OCI-M1 (cell line): Measurements from ENCODE around the gene DNM3.

Source experiments
- DNase-seq: peaks from one replicate; lab custom pipeline; 2025; lab: John Stamatoyannopoulos, UW

Gene DNM3

GRCh38 chr1:171817511-171818265, 23.6 kb upstream of the DNM3 start:
- DNase-seq: peak; percentile 85

GRCh38 chr1:171819946-171820345, 21.4 kb upstream of the DNM3 start:
- DNase-seq: no peak

DNA sequence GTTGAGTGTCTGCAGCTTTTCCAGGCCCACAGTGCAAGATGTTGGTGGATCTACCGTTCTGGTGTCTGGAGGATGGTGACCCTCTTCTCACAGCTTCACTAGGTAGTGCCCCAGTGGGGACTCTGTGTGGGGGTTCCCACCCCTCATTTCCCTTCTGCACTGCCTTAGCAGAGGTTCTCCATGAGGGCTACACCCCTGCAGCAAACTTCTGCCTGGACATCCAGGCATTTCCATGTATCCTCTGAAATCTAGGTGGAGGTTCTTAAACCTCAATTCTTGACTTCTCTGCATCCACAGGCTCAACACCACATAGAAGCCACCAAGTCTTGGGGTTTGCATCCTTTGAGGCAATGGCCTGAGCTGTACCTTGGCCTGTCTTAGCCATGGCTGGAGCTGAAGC, 14.3 kb upstream of the DNM3 start:
- no peak for DNase-seq

DNA sequence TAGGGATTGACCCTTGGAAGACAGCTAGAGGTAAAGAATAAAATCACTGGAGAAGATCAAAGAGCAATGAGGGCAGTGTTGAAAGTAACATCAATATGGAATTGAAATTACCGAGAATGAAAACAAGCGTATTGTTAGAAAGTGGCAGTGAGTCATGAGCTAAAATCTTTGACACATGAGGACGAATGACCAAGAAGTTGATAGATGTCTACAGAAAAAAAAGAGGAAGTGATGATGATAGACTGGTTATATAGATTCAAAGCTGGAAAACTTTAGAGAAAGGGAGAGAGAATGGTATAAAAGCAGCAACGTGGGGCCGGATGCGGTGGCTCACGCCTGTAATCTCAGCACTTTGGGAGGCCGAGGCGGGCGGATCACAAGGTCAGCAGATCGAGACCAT, 12.5 kb upstream of the DNM3 start:
- peak; percentile 66 for DNase-seq

DNA sequence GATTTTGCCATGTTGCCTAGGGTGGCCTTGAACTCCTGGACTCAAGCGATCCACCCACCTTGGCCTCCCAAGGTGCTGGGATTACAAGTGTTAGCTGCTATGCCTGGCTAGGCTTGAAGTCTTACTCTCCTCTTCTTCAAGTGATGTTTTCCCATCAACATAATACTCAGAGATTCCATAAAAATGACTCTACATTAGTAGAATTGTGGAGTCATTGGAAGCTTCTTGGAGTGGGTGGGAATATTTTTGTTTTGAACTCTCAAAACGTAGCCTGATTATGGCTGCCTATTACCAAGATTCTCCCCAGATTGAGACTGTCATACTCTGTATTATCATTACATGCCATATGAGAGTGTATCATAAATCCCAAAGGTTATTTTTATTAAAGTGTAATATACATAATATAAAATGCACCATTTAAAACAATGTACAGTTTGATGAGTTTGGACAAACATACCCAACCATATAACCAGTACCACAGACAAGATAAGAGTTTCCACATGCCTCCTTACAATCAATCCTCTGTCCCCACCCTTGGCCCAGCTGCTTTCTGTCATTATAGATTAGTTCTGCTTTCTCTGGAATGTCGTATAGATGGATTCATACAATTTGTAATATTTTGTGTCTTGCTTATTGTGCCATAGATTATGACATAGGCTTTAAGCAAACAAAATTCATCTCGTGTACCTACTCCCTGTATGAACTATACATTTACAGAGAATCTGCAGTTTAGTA, 8.0 kb upstream of the DNM3 start:
- peak; percentile 51 for DNase-seq

- no peak for DNase-seq
Measured at GRCh38 chr1:171834821-171835220, 6.5 kb upstream of the DNM3 start.

- no peak for DNase-seq
Measured at GRCh38 chr1:171835891-171836290, 5.4 kb upstream of the DNM3 start.

DNA sequence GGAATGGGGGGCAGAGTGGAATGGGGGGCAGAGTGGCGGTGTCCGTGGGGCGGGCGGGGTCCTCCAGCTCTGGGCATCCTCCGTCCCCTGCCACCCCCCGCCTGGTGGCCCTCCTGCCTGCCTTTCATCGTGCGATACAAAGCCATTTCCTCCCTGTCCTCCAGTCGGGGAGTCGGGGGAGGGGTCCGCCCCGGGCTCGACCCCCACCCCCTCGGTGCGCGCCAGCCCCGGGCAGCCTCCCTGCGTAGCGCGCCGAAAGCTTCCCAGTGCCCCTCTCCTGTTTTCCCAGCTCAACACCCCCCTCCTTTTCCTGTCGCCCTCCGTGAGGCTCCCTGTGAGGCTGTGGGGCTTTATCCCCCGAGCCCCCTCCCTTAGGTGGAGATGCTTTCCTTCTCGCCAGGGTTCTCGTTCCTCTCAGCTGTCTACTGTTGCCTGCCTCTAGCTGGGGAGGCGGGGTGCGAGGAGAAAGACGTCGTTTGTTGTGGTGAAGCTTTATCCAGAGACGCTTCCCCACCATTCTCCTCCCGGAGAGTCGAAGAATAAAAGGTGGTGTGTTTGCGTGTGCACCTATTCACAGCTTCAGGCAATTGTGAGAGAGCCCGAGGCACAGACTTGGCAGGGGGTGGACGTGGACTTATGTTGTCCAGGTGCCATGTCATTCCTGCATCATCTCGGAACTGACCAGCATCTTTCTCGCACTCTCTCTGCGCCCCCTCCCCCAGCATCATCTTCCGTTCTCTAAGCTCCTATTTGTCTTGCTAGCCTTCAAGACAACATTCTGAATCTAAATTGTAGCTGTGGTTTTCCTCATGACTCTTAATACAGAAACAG, 848 bp downstream of the DNM3 start:
- no peak for DNase-seq

DNA sequence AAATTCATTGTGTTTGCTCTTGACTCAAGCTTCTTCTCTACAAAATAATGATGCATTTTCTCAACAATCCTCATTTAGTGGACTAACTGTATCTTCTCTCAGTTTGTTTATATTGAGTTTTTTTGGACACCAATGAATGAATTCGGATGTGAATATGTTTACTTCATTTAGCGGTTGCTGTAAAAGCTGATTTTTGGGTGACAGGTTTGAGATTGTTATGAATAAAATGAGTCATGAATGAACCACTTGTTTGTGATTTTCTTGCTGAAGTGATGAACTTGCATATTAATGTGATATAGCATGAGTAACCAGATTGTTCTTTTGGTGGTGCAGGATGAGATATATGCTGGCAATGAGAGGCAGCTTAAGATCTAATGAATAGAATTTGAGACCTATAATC, 3.1 kb downstream of the DNM3 start:
- no peak for DNase-seq

DNA sequence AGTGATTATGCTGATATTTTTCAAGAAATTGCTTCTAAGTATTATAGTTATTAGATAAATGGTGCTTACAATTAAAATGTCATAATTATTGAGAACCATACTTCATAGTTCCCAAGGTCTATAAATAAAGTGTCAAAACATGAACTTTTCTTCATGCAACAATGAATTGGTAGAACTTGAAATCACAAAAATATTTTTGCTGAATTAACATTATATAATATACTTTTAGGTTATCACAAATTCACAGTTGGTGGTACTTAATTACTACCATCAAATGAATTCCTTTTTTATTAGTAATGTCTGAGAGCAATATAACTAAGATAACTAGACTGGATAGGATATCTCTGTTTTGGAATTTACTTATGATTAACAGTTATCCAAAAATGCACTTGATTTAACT, 4.7 kb downstream of the DNM3 start:
- no peak for DNase-seq

GRCh38 chr1:171849245-171849898, 8.1 kb downstream of the DNM3 start:
- DNase-seq: no peak

DNA sequence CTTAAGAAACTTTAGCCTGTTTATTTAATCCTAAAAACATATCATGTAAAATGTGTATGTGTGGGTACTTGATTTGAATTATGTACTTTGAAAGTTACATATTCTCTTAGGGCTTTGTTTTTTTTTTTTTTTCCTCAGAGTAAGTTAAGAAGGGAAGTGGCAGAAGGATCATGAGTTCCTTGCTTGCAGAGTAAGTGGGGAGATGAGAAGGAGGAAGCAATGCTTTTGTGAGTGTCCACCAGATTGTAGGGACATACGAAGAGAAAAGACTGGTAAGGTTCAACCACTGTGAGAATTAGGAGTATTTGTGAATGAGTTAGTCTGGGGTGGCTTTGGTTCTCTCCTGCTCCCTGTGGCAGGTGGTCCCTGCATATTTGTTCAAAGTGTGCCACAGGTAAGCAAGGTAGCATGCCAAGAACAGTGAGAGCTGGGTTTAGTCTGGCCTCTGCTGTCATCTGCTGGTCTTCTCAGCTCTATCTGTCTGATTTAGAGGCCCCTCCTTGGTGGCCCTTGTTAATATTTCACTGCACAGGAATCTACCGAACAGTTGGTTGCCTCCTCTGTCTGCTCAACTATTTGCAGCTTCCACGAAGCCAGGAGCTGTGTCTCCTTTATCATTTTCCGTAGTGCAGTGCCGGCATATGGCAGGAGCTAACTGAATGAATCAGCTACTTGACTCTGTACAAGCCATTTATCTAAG, 9.5 kb downstream of the DNM3 start:
- DNase-seq: no peak

DNA sequence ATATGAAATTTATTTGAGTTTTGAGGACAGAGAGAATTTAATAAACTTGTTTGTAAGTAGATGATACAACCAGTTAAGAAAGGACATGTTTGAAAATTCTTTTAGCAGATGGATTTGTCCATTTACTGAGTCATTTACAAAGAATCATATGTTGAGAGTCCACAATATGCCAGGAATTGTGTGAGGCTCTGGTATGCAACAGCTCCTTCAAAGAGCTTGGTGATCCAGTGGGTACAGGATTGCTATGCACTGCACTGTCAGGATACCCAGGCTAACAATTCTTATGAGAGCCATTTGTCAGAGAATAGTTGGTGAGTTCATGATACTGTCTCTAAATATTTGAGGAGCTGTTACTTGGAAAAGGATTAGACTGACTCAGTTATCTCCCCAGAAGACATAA, 11.0 kb downstream of the DNM3 start:
- DNase-seq: no peak

- DNase-seq: no peak
Measured at GRCh38 chr1:171855381-171855780, 14.1 kb downstream of the DNM3 start.

DNA sequence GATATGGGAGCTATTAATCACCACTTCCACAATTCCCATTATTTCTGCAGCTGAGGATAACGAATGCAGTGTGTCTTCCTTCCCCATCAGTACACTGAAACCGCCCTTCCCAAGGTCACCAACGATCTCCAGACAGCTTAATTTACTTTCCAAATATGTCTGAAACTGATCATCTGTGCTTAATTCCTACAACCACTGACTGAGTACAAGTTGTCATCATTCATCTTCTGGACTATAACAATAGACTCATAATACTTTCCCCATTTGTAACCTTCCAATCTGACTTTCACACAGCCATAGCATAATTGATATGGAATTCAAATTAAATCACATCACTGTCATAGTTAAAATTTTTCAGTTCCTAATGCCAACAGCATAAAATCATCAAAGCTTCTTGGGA, 17.4 kb downstream of the DNM3 start:
- no peak for DNase-seq

- DNase-seq: no peak
Measured at GRCh38 chr1:171860696-171861095, 19.4 kb downstream of the DNM3 start.

DNA sequence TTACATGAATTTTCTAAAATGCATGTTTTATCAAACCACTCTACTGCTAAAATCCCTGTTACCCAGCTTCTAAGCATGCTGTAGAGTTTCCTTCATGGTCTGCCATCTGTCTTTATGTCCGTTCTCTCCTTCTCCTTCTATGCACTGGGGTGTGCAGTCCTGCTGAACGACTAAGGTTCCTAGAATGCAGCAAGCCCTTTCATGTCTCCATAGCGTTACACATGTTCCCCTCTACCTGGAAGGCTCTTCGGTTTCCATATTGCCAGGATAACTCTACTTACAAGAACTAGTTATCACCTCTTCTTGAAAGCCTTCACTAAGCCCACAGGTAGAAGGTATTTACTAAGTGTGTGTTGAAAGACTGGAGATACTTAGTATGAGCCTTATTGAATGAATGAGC, 22.2 kb downstream of the DNM3 start:
- DNase-seq: no peak

GRCh38 chr1:171864308-171864707, 23.0 kb downstream of the DNM3 start:
- DNase-seq: no peak

GRCh38 chr1:171865106-171865505, 23.8 kb downstream of the DNM3 start:
- DNase-seq: no peak

- no peak for DNase-seq
Measured at GRCh38 chr1:171867236-171867635, 25.9 kb downstream of the DNM3 start.

DNA sequence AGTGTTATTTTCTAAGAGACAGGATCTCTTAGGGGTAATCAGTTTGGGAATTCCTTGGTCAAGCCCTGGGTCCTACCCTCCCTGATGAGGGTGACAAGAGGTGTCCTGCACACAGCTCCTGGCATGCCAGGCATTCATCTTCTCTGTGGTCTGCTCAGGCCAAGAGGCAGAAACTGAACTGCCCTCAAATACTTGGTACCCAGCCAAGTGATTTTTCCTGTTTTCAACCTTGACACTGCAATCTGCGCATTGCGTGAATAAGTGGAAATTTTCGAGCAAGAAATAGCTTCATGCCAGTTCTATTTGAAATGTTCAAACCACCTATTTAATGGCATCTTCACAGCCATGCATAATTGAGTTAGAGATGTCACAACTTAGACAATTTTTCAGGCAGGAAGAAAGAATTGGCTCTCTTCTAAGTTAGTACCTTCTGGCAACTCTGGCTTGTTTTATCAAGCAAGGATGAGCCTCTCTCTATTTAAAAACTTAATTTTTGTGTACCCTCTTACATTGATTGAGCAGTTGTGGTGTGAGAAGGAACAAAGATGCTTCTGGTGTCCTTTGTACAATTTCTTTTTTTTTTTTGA, 27.0 kb downstream of the DNM3 start:
- no peak for DNase-seq
